Fibroblast of lung (primary cell): ENCODE measurements around the gene RPS6KC1.

Experiments used
- CTCF ChIP-seq, 2 donors: IDR thresholded peaks in 1 of 2; conservative IDR thresholded peaks in 1 of 2; 1 replicate in 1 of 2; 2 replicates in 1 of 2; pipeline ENCODE4 v1.5.1; 2011 to 2012; ENCODE audit warnings: low read length in 2 of 2, control low read depth in 1 of 2, inconsistent platforms in 1 of 2, low read depth in 1 of 2, mild to moderate bottlenecking in 1 of 2
- EZH2 ChIP-seq: IDR thresholded peaks from 2 replicates; pipeline ENCODE4 v1.5.1; 2012; ENCODE audit warnings: low read length, control low read depth, mild to moderate bottlenecking; ENCODE audit errors: missing control alignments

GRCh38 chr1:213041443-213041842 lies 9.6 kb upstream of the RPS6KC1 start:
- TF ChIP-seq CTCF (conservative IDR thresholded peaks at IDR 0.05 in 1 of 2, IDR thresholded peaks at IDR 0.05 in 1 of 2; ENCODE audit: low read depth in 1 of 2, low read length in 2 of 2) (no peak), EZH2 (no peak)
